K562 (cell line): Measurements from ENCODE around the gene EXOC5. TPM values are rescaled to one million over a fixed set of nuclear protein-coding genes. Genes with fewer than 3 reads are reported as not detected.

Source experiments
- LCOR ChIP-seq: sonication (generic); formaldehyde crosslinking; IDR thresholded peaks from 2 replicates; pipeline ENCODE4 v1.8.0; 2022; ENCODE audit warnings: mild to moderate bottlenecking, missing genetic modification reagents
- MTA1 ChIP-seq: fragments of 450-650 bp; IDR thresholded peaks from 2 replicates; pipeline ENCODE4 v1.6.1; 2017; ENCODE audit warnings: borderline replicate concordance
- NR0B1 ChIP-seq: fragments of 450-650 bp; IDR thresholded peaks from one replicate; pipeline ENCODE4 v1.6.1; 2018; ENCODE audit warnings: mild to moderate bottlenecking, moderate library complexity; ENCODE audit not compliant: partially characterized antibody
- PHF21A ChIP-seq: fragments of 450-650 bp; IDR thresholded peaks from 2 replicates; pipeline ENCODE4 v1.6.1; 2017; ENCODE audit warnings: low read depth, borderline replicate concordance
- SAFB2 ChIP-seq: fragments of 200-400 bp; formaldehyde crosslinking; IDR thresholded peaks from 2 replicates; pipeline ENCODE4 v1.6.1; 2018; ENCODE audit warnings: borderline replicate concordance, low read length, low read depth, moderate library complexity; ENCODE audit not compliant: severe bottlenecking
- THAP7 ChIP-seq: fragments of 250-450 bp; sonication (Bioruptor Pico); IDR thresholded peaks from 2 replicates; pipeline ENCODE4 v1.5.0; 2021
- TRIM28 ChIP-seq: fragments of 450-650 bp; IDR thresholded peaks from 2 replicates; pipeline ENCODE4 v1.6.1; 2017
- ZFPM2 ChIP-seq: fragments of 250-450 bp; sonication (Bioruptor Pico); IDR thresholded peaks from 2 replicates; pipeline ENCODE4 v1.5.1; 2022; ENCODE audit warnings: mild to moderate bottlenecking
- ZNF133 ChIP-seq: fragments of 250-450 bp; sonication (Bioruptor Pico); IDR thresholded peaks from 2 replicates; pipeline ENCODE4 v1.4.0; 2020; ENCODE audit warnings: mild to moderate bottlenecking
- ZNF318 ChIP-seq, 2 experiments: fragments of 450-650 bp; IDR thresholded peaks; 2 replicates each; pipeline ENCODE4 v1.6.1; 2016; ENCODE audit warnings: mild to moderate bottlenecking in 2 of 2, borderline replicate concordance in 1 of 2, low read depth in 1 of 2, moderate library complexity in 1 of 2
- ZNF668 ChIP-seq: fragments of 250-450 bp; sonication (Bioruptor Pico); IDR thresholded peaks from 2 replicates; pipeline ENCODE4 v1.8.0; 2022; ENCODE audit warnings: mild to moderate bottlenecking, inconsistent platforms
- polyA plus RNA-seq, 8 experiments: library from polyadenylated mRNA; depleted of rRNA in 4 of 8; stranded (reverse) in 5 of 8; unstranded in 3 of 8; fragments of >200 nt; fragmentation: Nextera tagmentation in 2 of 8; fragmentation: Illumina TruSeq in 1 of 8; extraction: Ambion mirVana in 2 of 8; extraction: Trizol in 1 of 8; gene quantifications; 2 replicates each; pipeline versions ENCODE4 v1.2.1 to v1.2.3, GENCODE V29; 2011 to 2014; ENCODE audit warnings: inconsistent platforms in 1 of 8, missing spikeins in 1 of 8
- total RNA-seq, 7 experiments: library from RNA; depleted of rRNA in 6 of 7; stranded (reverse); fragments of >200 nt in 6 of 7; fragmentation: Illumina TruSeq in 2 of 7; extraction: Trizol in 2 of 7; gene quantifications; 2 replicates each; pipeline versions ENCODE4 v1.2.1 to v1.2.3, GENCODE V29; 2011 to 2021; ENCODE audit warnings: low replicate concordance in 1 of 7

EXOC5 gene
- total and polyA plus RNA-seq, 9 of the 15 experiments (the other 6 are each of a cell fraction or from before 2014, with no cell fraction given), result 5.7 to 50.3 (median 32.0) TPM

GRCh38 chr14:57317248-57317833, 48.6 kb upstream of the EXOC5 start (continued):
- TF ChIP-seq ZNF318 (IDR thresholded peaks at IDR 0.05; ENCODE audit: borderline replicate concordance in 1 of 2, low read depth in 1 of 2), result no peak
- TF ChIP-seq PHF21A, result no peak
- TF ChIP-seq MTA1, result no peak
- no peak for TF ChIP-seq SAFB2
- no peak for TF ChIP-seq TRIM28
- no peak for TF ChIP-seq NR0B1
- TF ChIP-seq LCOR (CRISPR knock-in tag), result no peak
- TF ChIP-seq ZNF133 (CRISPR knock-in tag), result no peak
- TF ChIP-seq ZFPM2 (CRISPR knock-in tag), result no peak
- TF ChIP-seq THAP7 (CRISPR knock-in tag), result no peak
- no peak for TF ChIP-seq ZNF668 (CRISPR knock-in tag)
